ENCODE measurements around the gene SLC22A23.

DNA sequence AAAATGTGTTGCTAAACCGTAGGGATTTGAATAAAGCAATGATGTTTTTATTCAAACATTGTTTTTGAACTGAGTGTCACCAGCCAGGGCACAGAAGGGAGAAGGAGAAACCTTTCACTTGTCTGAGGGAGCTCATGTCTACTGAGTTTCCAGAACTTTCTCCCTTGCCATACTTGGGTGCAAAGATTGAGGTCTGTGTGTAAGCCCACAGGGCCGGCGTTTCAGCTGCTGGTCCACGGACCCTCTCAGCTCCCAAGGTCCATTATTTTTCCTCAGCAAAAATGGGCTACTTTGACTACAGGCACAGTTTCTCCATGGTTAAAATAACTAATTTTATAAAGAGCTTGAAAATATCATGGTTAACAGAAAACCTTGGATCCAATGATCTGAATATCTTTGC lies 165.5 kb downstream of the SLC22A23 start:
- TF ChIP-seq POLR2A (IDR thresholded peaks at IDR 0.05) = no peak
- TF ChIP-seq, protein P1, sequence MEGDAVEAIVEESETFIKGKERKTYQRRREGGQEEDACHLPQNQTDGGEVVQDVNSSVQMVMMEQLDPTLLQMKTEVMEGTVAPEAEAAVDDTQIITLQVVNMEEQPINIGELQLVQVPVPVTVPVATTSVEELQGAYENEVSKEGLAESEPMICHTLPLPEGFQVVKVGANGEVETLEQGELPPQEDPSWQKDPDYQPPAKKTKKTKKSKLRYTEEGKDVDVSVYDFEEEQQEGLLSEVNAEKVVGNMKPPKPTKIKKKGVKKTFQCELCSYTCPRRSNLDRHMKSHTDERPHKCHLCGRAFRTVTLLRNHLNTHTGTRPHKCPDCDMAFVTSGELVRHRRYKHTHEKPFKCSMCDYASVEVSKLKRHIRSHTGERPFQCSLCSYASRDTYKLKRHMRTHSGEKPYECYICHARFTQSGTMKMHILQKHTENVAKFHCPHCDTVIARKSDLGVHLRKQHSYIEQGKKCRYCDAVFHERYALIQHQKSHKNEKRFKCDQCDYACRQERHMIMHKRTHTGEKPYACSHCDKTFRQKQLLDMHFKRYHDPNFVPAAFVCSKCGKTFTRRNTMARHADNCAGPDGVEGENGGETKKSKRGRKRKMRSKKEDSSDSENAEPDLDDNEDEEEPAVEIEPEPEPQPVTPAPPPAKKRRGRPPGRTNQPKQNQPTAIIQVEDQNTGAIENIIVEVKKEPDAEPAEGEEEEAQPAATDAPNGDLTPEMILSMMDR (IDR thresholded peaks at IDR 0.05) = no peak

All from adrenal gland (tissue), 5 donors.